WTC11 (cell line): ENCODE data around the gene PHKG2.

Source experiments
- ATF2 ChIP-seq: sonication (generic); formaldehyde crosslinking; IDR thresholded peaks from 2 replicates; pipeline ENCODE4 v1.8.1; 2022; ENCODE audit warnings: low read depth, missing genetic modification reagents, borderline replicate concordance
- ATF6 ChIP-seq: sonication (generic); formaldehyde crosslinking; IDR thresholded peaks from 2 replicates; pipeline ENCODE4 v1.8.1; 2023; ENCODE audit warnings: mild to moderate bottlenecking, missing genetic modification reagents
- CTCF ChIP-seq: fragments of 200-600 bp; IDR thresholded peaks from 2 replicates; pipeline ENCODE4 v1.8.0; 2022; ENCODE audit warnings: antibody characterized with exemption
- ELF4 ChIP-seq: sonication (generic); formaldehyde crosslinking; IDR thresholded peaks from 2 replicates; pipeline ENCODE4 v1.8.1; 2022; ENCODE audit warnings: low read depth, mild to moderate bottlenecking, moderate library complexity, missing genetic modification reagents
- ESRRA ChIP-seq: sonication (generic); formaldehyde crosslinking; IDR thresholded peaks from 2 replicates; pipeline ENCODE4 v1.8.1; 2022; ENCODE audit warnings: mild to moderate bottlenecking, missing genetic modification reagents, borderline replicate concordance
- FOXJ3 ChIP-seq: sonication (generic); formaldehyde crosslinking; IDR thresholded peaks from 2 replicates; pipeline ENCODE4 v1.9.0; 2021; ENCODE audit warnings: missing genetic modification reagents, mild to moderate bottlenecking, borderline replicate concordance
- GTF2I ChIP-seq: fragments of 250-450 bp; sonication (Bioruptor Pico); conservative IDR thresholded peaks from 2 replicates; pipeline ENCODE4 v1.4.0; 2021; ENCODE audit warnings: mild to moderate bottlenecking
- MLX ChIP-seq: sonication (generic); formaldehyde crosslinking; IDR thresholded peaks from 2 replicates; pipeline ENCODE4 v1.8.1; 2023; ENCODE audit warnings: mild to moderate bottlenecking, missing genetic modification reagents, moderate library complexity
- NFYB ChIP-seq: sonication (generic); formaldehyde crosslinking; conservative IDR thresholded peaks from 2 replicates; pipeline ENCODE4 v1.8.0; 2022; ENCODE audit warnings: low read depth, missing genetic modification reagents
- SP1 ChIP-seq: sonication (generic); formaldehyde crosslinking; conservative IDR thresholded peaks from 2 replicates; pipeline ENCODE4 v1.8.1; 2022; ENCODE audit warnings: missing genetic modification reagents
- ZNF317 ChIP-seq: sonication (generic); formaldehyde crosslinking; IDR thresholded peaks from 2 replicates; pipeline ENCODE4 v1.8.1; 2023; ENCODE audit warnings: low read depth, mild to moderate bottlenecking, moderate library complexity, missing genetic modification reagents, borderline replicate concordance

- TF ChIP-seq ESRRA (CRISPR knock-in tag) (no peak), CTCF (no peak), ZNF317 (no peak), NFYB (CRISPR knock-in tag) (no peak), ELF4 (CRISPR knock-in tag) (no peak), ATF2 (CRISPR knock-in tag) (no peak), MLX (no peak), FOXJ3 (CRISPR knock-in tag) (no peak), ATF6 (no peak), GTF2I (no peak), SP1 (peak; percentile 48; the same call in 1 of the 2 replicates)
These were observed 49.2 kb upstream of the PHKG2 start, which contains the start of gene SRCAP for GRCh38 chr16:30698816-30699614.
